CD4-positive, alpha-beta T cell (primary cell): ENCODE results near the gene GNGT1. TPM values are rescaled to one million over a fixed set of nuclear protein-coding genes. Genes with fewer than 3 reads are reported as not detected.

Experiments used
- ATAC-seq: fragments of 200-7000 bp; cut with Tn5 transposase; one replicate; pipeline ENCODE4 v1.10.0; 2022; ENCODE audit warnings: mild to moderate bottlenecking; ENCODE audit not compliant: poor library complexity
- CTCF ChIA-PET: fragments of 350-600 bp; sonication (Branson Sonifier 250); formaldehyde crosslinking; loops from one replicate; lab custom pipeline; 2021; ENCODE audit warnings: antibody characterized with exemption, inconsistent platforms; lab: Charles Lee
- POLR2A ChIA-PET: fragments of 350-600 bp; sonication (Branson Sonifier 250); formaldehyde crosslinking; loops from one replicate; lab custom pipeline; 2021; ENCODE audit warnings: antibody characterized with exemption, inconsistent platforms; lab: Charles Lee
- DNase-seq, 14 experiments: peaks; one replicate each; pipeline ENCODE4 v3.0.0-alpha.2; 2013 to 2020; ENCODE audit warnings: mixed read lengths in 2 of 14
- H3K27ac ChIP-seq, 2 donors: one replicate each; pipeline versions ENCODE4 v1.5.1 to v1.7.0; 2013; ENCODE audit warnings: low read length in 2 of 2, low read depth in 1 of 2, mild to moderate bottlenecking in 1 of 2
- H3K27me3 ChIP-seq, 2 experiments: 1 replicate in 1 of 2; 2 replicates in 1 of 2; pipeline versions ENCODE4 v1.6.1 to v1.7.0; 2013; ENCODE audit warnings: low read length in 2 of 2, control low read depth in 1 of 2, mild to moderate bottlenecking in 1 of 2, moderate library complexity in 1 of 2; ENCODE audit not compliant: insufficient read depth in 2 of 2, control insufficient read depth in 1 of 2
- H3K36me3 ChIP-seq: one replicate; pipeline ENCODE4 v1.6.1; 2013; ENCODE audit warnings: low read length, control low read depth; ENCODE audit not compliant: insufficient read depth
- H3K4me1 ChIP-seq: one replicate; pipeline ENCODE4 v1.6.1; 2013; ENCODE audit warnings: low read length, control low read depth; ENCODE audit not compliant: insufficient read depth
- H3K4me3 ChIP-seq: one replicate; pipeline ENCODE4 v1.5.1; 2013; ENCODE audit warnings: mild to moderate bottlenecking, low read length, moderate library complexity
- H3K9me3 ChIP-seq, 2 experiments: 1 replicate in 1 of 2; 2 replicates in 1 of 2; pipeline versions ENCODE4 v1.6.1 to v1.7.0; 2013; ENCODE audit warnings: low read length in 2 of 2, mild to moderate bottlenecking in 2 of 2, control low read depth in 1 of 2, moderate library complexity in 1 of 2; ENCODE audit not compliant: control insufficient read depth in 1 of 2, insufficient read depth in 1 of 2
- H3K27ac Mint-ChIP-seq: one replicate; pipeline ENCODE4 v1.8.0; 2020; ENCODE audit warnings: mixed read lengths
- H3K27me3 Mint-ChIP-seq: one replicate; pipeline ENCODE4 v1.8.0; 2021; ENCODE audit warnings: mixed read lengths
- H3K36me3 Mint-ChIP-seq: one replicate; pipeline ENCODE4 v1.8.0; 2021; ENCODE audit warnings: low read depth, mixed read lengths
- H3K4me1 Mint-ChIP-seq: one replicate; pipeline ENCODE4 v1.8.0; 2021; ENCODE audit warnings: low read depth, mixed read lengths
- H3K4me3 Mint-ChIP-seq: one replicate; pipeline ENCODE4 v1.8.0; 2020; ENCODE audit warnings: mild to moderate bottlenecking, mixed read lengths
- H3K9me3 Mint-ChIP-seq: one replicate; pipeline ENCODE4 v1.8.0; 2020; ENCODE audit warnings: mixed read lengths
- intact Hi-C, 2 experiments: fragments of 100-400 bp; cut with DNase I in 1 of 2; cut with micrococcal nuclease in 1 of 2; formaldehyde crosslinking; loops; one replicate each; pipeline versions ENCODE4 v1.15.1 to v1.9.0; 2023 to 2025; cut with DNase I, micrococcal nuclease
- total RNA-seq, 174 experiments: library from RNA in 2 of 174; stranded (reverse) in 2 of 174; gene quantifications; one replicate each; pipeline ENCODE4 v1.2.3 and lab custom pipeline; 2021 to 2026
- TF ChIP-seq, protein P1 (sequence below): fragments of 200-600 bp; IDR thresholded peaks from one replicate; pipeline ENCODE4 v1.8.0; 2022; ENCODE audit warnings: antibody characterized with exemption, mild to moderate bottlenecking

GNGT1 gene
- total RNA-seq, 2 experiments from 2014 or later: not detected

DNA sequence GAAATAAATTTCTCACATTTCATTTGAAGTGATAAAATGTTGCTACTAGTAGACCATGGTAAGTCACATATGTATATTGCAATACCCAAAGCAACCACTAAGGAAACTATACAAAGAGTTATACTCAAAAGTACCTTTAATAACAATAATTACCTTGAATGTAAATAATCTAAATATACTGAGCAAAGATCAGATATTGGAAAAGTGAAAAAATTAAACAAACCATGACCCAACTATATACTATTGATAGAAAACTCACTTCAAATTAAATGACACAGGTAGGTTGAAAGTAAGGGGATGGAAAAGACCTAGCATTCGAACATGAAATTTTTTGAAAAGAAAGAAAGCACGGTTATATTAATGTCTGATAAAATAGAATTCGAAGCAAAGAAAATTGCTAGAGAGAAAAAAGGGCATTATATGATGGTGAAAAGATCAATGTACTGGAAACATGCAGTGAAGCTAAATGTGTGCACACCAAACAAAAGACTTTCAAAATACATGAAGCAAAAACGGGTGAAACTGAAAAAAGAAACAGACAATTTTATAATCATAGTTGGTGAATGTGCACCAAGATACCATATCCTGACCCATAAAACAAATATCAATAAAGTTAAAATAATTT is 44.9 kb upstream of the GNGT1 start:
- Histone ChIP-seq H3K9me3 (no peaks in the 10 kb centered on the region), H3K36me3 (no peaks in the 10 kb centered on the region), H3K4me1 (no peaks in the 10 kb centered on the region), H3K27me3 (no peaks in the 10 kb centered on the region), H3K27ac (no peak overlapping the region), H3K4me3 (no peak overlapping the region)
- DNase-seq (no peak), ATAC-seq (no peak)
- no peaks in the 10 kb centered on the region for H3K9me3 Mint-ChIP-seq
- CTCF ChIA-PET: no interaction called here
- intact Hi-C loops: no loop called here
- no peaks in the 10 kb centered on the region for H3K27me3 Mint-ChIP-seq
- no peaks in the 10 kb centered on the region for H3K4me1 Mint-ChIP-seq
- TF ChIP-seq, protein P1, sequence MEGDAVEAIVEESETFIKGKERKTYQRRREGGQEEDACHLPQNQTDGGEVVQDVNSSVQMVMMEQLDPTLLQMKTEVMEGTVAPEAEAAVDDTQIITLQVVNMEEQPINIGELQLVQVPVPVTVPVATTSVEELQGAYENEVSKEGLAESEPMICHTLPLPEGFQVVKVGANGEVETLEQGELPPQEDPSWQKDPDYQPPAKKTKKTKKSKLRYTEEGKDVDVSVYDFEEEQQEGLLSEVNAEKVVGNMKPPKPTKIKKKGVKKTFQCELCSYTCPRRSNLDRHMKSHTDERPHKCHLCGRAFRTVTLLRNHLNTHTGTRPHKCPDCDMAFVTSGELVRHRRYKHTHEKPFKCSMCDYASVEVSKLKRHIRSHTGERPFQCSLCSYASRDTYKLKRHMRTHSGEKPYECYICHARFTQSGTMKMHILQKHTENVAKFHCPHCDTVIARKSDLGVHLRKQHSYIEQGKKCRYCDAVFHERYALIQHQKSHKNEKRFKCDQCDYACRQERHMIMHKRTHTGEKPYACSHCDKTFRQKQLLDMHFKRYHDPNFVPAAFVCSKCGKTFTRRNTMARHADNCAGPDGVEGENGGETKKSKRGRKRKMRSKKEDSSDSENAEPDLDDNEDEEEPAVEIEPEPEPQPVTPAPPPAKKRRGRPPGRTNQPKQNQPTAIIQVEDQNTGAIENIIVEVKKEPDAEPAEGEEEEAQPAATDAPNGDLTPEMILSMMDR: no peak
- H3K36me3 Mint-ChIP-seq: no peaks in the 10 kb centered on the region
- no peak overlapping the region for H3K4me3 Mint-ChIP-seq
- POLR2A ChIA-PET: no interaction called here
- H3K27ac Mint-ChIP-seq: no peak overlapping the region

DNA sequence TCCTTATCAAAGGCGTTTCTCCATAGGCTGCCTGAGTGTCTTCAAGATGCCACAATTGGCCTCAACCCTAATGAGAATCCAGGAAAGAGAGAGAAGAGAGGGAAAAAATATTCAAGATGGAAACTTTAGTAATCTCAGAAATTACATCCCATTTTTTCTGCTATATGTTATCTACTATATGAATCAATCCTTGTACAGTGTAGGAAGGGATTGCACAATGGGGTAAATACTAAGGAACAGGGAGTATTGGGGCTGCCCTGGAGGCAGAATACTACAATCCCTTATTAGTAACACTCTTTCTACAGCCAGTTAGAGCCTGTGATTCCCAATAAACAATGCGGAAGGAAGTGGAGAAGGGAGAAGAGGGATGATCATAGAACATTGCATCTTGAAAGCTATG is 43.7 kb upstream of the GNGT1 start:
- POLR2A ChIA-PET: no interaction called here

DNA sequence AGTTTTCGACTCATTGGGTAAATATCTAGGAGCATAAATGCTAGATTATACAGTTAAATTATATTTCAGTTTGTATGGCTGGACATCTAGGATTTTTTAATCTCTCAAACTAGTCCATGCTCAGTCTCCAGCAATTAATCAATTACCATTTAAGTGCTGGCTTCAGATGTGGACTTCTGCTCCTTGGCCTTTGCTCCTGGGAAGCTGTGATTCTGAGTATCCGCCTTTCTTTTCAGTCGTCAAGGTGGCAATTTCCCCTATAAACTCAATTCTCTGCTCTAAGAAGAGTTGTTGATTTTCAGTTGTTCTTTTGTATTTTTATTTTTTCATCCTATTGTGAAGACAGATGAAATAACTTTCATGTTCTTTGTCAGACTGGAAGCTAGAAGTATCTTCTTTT is 39.5 kb upstream of the GNGT1 start:
- TF ChIP-seq, protein P1: no peak
- CTCF ChIA-PET: no interaction called here
- no peak overlapping the region for H3K4me3 Mint-ChIP-seq

More for the DNA sequence above, 43.7 kb upstream of the GNGT1 start:
- no peak overlapping the region for H3K27ac Mint-ChIP-seq
- no peaks in the 10 kb centered on the region for H3K4me1 ChIP-seq
- H3K9me3 ChIP-seq: no peaks in the 10 kb centered on the region
- intact Hi-C loops: no loop called here
- no peaks in the 10 kb centered on the region for H3K4me1 Mint-ChIP-seq
- DNase-seq: no peak
- no peaks in the 10 kb centered on the region for H3K9me3 Mint-ChIP-seq
- no peaks in the 10 kb centered on the region for H3K36me3 ChIP-seq
- no peak for ATAC-seq
- CTCF ChIA-PET: no interaction called here
- no peaks in the 10 kb centered on the region for H3K27me3 ChIP-seq
- no peaks in the 10 kb centered on the region for H3K27me3 Mint-ChIP-seq
- no peak overlapping the region for H3K27ac ChIP-seq
- no peaks in the 10 kb centered on the region for H3K36me3 Mint-ChIP-seq
- TF ChIP-seq, protein P1: no peak
- no peak overlapping the region for H3K4me3 Mint-ChIP-seq
- H3K4me3 ChIP-seq: no peak overlapping the region

More for the DNA sequence above, 39.5 kb upstream of the GNGT1 start:
- peaks cover 0 to 3% of the 10 kb centered on the region in 2 experiments for H3K9me3 ChIP-seq
- ATAC-seq: no peak
- Mint-ChIP-seq H3K36me3 (no peaks in the 10 kb centered on the region), H3K4me1 (no peaks in the 10 kb centered on the region), H3K27me3 (no peaks in the 10 kb centered on the region), H3K9me3 (no peaks in the 10 kb centered on the region), H3K27ac (no peak overlapping the region)
- H3K4me1 ChIP-seq: no peaks in the 10 kb centered on the region
- H3K27me3 ChIP-seq: no peaks in the 10 kb centered on the region
- H3K4me3 ChIP-seq: no peak overlapping the region
- H3K27ac ChIP-seq: no peak overlapping the region
- POLR2A ChIA-PET: no interaction called here
- intact Hi-C loops: no loop called here
- DNase-seq: no peak
- no peaks in the 10 kb centered on the region for H3K36me3 ChIP-seq
